GM18499 (cell line): ENCODE results near the gene PIGN.

Experiments
- ATAC-seq: cut with Tn5 transposase; IDR thresholded peaks from one replicate; pipeline ENCODE4 v1.9.1; 2021; ENCODE audit warnings: moderate number of reproducible peaks; ENCODE audit not compliant: insufficient read depth, unreplicated experiment

Gene PIGN

DNA sequence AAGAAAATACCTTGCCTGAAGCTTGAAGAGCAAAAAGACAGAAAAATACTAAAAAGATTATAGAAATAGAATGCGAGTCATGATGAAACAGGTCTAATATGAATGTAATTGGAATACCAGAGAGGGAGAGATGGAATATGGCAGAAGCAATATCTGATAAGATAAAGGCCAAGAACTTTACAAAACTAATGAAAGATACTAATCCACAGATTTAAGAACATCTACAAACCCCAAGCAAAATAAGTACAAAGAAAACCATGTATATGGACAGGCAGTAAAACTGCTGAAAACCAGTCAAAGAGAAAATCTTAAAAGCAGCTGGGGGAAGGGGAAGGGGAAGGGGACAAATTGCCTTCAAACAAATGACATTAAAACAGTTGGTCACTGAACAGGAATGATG lies 67.0 kb downstream of the PIGN start:
- ATAC-seq: no peak

DNA sequence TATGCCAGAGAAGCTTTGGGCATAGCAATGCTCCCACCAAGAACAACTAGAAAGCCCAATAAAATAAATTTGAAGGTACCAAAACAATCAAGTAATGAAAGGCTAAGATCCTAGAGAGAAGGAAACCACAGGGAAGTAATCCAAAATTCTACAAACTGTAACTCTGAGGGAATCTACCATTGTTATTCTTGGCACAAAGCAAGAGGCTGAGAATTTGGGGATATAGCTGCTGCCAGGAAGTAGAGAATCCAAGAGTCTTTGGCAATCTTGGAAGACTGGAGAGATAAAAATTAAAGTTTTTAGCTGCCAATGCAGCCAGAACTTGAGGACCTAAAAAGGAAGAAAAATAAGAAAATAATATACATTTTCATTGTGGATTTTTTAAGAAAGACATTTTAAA lies 68.5 kb downstream of the PIGN start:
- no peak for ATAC-seq

DNA sequence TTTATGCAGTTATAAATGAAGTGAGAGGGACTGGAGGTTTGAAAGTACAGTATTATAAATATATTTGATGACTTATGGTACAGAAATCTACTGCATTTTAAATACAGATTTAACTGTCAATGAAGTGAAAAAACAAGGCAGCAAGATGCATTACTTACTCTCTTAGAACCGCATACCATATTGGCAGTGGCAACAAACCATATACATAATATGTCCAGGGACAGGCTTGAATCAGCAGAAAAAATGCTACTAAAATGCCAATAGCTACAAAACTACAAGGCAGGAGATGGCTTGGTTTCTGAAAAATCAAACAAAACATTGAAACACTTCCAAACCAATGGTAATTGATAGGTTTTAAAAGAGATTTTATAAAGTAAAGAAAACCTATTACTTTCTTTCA lies 77.2 kb downstream of the PIGN start:
- no peak for ATAC-seq

DNA sequence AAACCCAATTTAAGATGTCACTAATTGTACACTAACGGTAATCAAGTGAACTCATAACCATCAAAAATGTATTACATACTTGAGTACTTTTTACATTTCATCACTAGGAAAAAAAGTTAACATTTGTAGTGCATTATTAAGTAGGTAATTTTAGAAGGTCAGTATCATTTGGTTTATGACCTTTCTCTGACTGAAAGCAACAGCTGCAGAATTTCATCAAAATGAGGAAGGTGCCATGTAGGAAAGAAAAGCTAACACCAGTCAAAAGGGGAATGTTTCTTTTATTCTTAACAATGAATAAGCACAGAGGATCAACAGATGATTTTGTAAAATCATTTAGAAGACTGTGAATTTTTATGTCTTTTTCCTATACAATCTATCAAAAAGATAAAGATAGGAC lies 79.0 kb downstream of the PIGN start:
- no peak for ATAC-seq

DNA sequence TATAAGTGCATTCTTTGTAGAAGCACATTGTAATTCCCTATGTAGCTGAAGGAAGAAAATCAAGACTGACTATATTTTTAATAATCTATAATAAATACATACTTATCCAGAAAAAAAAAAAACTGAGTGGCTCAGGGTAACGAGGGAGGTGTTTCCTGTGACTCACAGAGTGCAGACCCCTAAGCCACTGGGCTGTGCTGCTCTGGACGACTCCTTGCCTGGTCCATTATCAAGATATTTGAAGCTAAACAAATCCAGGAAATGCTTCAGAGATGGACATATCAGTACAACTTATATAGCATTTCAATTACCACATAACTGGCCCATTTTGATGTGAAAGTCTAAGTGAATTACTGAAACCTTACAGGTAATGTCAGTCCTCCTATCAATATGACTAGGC lies 80.6 kb downstream of the PIGN start:
- no peak for ATAC-seq

DNA sequence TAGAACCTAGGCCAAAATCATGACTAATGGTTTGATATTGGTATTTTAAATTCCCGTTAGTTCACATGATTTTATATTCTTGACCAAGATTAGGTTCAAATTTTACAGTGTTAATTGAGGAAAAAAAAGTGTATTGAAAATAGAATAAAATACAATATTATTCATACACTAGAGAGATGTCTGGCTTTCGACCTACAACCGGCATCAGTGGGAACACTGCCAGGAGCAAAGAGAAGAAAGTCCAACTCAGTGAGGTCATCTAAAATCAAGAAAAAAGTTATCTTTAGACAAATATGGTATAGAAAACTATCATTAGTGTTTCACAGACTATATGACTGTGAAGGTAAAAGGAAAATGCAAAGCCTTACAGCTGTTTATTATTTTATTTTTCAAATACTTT lies 81.5 kb downstream of the PIGN start:
- no peak for ATAC-seq

DNA sequence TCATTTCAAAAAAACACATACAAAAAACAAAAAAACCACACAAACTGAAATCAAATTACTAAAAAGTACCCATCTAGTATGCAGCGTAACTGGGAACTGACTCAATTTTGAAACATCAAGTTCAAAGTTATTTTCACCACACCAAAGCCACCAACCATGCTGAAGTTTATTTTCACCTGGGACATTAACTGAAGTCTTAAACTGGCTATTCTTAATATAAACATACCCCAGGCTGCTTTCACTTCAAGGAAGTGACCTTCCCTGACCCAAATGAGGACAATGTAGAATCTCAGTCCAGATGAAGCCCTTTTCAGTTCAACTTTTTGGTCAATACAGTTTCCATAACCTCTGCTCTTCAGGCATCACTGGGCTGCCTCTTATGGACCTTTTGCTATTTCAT lies 84.6 kb downstream of the PIGN start:
- ATAC-seq: no peak

DNA sequence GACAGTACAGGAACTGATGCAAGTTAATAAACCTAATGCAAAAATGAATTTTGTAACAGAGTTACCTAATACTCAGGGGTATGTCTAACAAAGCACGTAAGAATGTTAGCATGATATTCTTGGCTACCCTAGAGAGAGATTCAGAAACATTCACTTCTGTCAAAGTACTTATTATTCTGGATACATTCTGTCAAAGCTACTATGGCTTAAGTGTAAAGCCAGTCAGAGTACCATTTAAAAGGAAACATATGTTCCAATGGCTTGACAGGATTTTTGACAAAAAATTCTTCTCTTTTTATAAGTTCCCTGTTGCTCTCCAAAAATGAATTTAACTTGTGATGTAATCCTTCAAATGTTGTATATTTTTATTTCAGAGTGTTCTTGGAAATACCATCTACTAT lies 85.5 kb downstream of the PIGN start:
- no peak for ATAC-seq

DNA sequence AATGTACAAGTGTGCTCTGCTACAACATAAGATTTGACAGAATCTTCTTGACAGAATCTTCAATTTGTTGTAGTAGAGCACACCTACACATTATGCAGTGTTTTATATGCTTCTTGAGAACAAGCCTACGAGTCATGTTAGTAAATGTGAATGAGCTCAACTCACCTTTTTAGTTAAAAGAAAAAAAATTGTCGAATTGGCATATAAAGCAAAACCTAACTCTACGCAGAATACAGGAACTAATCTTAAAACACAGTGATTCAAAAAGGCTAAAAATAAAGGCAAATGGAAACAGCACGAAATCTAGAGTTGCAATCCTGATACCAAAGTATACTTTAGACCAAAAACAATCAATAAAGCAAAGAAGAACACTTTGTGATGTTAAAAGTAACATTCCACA lies 87.9 kb downstream of the PIGN start:
- no peak for ATAC-seq

DNA sequence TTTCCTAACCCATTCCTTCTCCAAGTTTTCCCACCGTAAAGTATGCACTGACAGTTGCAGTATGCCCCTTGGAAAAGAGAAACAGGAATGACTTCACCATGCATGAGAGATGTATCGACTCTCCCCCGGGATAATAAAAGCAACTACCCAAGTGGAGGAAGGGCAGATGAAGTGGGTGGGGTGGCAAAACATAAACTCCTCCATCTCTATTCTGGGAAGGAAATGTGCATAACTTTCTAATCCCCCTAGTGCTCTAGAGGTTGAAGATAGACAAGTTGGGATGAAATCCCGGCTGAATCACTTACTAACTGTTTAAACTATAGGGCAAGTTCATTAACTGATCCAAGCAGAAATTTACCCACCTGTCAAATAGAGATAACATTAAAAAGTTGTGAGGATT lies 89.2 kb downstream of the PIGN start:
- no peak for ATAC-seq

DNA sequence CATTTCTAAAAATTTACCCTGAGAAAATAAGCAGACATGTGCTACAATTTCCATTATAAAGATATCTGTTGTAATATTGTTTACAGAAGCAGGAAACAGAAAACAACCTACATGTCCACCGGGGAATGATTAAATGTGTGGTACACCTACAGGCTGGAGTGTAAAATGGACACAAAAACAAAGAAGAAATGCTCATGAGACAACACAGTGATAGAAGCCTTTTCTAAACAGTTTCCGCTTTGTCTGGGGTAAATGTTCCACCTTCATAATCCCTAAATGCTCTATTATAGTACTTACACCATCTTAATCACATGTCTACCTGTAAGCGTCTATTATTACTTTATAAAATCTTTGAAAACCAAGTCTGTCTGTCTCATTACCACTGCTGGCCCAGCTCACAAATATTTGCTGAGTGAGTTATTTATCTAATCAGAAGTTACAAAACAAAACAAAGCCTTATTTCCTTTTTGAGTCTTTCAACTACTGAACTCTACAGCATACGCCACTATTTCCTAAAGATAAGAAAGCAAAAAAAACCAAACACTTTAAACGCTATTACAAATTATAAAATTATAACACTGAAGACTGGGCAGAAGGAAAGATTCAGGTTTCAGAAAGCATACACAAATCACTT lies 95.3 kb downstream of the PIGN start:
- ATAC-seq: no peak

DNA sequence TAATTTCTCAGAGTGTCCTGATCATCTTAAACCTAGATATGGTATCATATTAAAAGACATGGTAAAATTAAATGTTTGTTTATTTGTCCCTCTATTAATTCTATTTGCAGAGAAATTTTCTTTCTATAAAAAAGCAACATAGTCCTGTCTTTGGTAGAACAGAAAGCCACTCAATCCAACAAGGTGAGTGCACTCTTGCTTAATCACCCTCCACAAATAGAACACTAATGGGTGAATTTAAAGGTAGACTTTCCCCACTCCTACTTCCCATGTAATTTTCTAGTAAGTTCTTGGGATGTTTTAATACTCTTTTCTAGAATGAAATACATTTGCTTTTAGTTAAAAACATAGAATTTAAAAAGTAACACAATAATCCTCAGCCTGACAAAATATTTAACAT lies 97.7 kb downstream of the PIGN start:
- no peak for ATAC-seq

DNA sequence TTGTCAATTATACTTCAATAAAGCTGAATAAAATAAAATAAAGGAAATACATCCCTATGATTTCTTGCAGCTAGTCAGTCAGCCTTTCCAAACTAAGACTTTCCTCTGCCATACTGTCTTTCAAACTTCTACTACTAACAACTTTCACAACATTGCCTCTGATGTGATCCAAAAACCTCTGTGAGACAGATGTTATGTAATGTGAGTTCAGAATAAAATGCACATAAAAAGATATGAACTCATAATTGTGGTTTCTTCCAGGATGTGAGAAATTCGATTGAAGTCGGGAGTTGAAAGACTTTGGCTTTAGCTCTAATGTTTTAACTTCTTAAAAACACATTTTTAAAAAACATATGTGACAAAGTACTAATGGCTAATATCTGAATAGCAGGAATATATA lies 98.7 kb downstream of the PIGN start:
- ATAC-seq: no peak

DNA sequence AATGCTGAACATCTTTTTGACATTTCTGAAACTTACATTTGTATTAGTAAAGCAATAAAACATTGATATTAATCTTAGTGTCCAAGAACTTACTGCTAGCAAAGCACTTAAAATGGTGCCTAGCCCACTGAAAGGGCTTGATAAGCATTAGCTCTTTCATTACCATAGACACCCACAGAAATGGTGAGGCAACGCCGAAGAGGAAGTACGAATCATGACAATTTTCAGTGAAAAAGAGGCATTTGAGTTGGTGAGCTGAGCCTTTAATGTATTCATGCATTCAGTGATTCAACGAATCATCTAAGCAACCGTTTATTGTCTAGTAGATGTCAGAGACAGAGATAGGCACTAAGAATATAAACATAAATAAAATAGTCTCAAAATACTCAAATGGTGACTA lies 101.1 kb downstream of the PIGN start:
- ATAC-seq: no peak

DNA sequence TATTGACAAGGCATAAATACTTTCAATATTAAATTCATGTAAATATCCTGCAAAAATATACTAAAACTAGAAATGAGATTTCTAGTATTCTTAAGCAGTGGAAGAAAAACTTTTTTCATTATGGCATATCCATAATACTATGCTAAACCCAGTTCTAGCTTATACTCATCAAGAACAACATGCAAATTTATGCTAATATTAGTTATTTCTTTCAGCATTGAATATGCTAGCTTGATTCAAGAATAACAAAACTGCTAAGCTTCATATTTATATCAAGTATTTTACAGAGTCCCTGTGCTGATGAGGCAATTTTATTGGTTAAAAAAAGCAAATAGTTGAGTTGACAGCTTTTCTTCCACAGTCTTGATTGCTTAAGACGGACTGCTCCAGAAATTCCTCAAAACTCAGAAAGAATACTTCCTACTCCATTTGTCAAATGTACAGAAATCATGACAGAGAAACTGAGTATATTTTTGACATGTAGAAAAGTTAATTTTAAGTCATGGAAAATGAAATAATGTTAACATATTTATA lies 105.0 kb downstream of the PIGN start:
- ATAC-seq: no peak

DNA sequence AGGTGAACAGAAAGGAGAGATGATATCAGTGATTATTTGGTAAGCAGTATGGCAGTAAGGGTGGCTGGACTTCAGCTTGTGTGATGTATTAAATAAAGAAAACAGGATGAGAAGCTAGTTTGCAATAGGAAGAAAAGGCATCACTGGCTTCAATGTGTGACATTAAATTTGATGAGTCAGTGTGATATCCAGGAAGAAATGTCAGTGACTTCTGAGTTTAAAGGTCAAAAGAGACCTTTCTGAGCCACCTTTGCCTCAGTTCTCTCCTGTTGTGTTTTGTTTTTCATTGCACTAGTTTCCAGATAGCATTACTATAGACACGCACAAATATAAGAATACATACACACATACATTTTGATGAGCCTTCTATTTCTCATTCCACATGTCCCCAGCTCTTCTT lies 105.6 kb downstream of the PIGN start:
- ATAC-seq: no peak

DNA sequence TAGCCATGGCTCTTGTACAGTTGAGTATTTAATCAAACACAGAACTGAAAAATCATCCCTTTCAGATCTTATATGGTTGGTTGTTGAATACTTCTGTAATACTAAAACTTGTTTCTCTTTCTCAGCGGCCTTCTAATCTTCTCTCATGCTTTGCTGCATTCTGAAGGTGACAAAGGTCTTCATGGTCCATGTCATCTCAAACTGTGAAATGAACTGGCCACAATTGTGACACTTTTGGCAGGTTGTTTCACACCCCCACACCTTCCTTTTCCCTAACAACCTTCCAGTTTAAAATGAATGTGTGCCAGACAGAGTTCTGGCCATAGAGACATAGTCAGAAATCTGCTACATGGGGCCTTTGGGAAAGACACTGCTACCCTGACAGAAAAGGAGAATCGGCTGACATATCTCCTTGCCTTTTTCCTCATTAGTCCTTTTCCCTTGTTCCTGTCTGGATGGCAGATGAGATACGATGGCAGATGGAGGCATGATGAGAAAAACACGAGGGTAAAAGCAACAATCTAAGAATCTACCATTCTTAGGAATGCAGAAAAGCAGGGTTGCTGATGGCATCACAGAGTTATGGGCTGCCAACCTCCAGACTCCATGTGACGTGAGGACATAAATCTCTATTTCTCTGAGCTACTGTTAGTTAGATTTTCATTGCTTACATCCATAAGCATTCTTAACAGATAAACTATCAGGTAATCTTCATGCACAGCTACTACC lies 106.5 kb downstream of the PIGN start:
- ATAC-seq: no peak

DNA sequence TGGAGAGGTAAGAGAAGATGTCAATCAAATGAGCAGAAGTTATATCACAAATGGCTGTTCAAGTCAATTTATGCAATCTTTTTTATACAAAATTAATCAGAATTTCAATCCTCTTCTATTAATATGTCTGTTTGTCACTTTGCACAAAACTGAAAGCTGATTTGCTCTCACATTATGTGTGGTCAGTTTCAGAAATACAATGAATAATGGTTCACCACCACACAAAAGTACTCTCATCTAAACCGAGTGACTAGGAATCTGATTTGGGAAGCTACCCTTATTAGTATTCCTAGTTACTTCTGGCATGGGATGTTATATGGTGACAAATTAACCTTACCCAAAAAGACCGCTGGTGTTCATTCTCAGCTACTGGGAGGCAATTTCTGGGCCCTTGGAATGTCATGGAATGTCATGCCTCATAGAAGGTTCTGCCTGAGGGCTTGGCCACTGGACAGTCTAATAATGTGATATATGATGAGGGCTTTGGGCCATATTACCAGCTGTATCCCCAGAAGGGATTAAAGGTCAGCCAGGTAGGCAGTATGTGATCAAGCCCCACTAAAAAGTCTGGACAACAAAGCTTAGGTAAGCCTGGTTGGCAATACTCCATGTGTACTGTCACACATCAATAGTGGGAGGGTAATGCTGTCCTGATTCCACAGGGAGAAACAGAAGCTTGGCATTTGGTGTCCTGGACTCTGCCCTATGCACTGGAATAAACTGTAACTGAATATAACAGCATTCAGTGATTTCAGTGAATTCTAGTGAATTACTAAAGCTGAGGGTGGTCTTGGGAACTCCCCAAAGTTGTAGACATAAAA lies 113.2 kb downstream of the PIGN start:
- no peak for ATAC-seq

DNA sequence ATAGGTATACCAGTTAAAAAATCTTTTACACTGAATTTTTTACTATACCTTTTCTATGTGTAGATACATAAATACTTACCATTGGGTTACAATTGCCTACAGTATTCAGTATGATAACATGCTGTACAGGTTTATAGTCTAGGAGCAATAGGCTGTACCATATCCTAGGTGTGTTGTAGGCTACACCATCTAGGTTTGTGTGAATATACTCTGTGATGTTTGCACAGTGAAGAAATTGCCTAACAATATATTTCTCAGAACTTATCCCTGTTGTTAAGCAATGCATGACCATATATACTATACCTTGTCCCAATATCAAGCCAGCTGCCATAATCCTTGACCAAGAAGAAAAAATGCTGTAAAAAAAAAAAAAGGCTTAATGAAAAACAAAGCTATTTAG lies 114.5 kb downstream of the PIGN start:
- no peak for ATAC-seq

DNA sequence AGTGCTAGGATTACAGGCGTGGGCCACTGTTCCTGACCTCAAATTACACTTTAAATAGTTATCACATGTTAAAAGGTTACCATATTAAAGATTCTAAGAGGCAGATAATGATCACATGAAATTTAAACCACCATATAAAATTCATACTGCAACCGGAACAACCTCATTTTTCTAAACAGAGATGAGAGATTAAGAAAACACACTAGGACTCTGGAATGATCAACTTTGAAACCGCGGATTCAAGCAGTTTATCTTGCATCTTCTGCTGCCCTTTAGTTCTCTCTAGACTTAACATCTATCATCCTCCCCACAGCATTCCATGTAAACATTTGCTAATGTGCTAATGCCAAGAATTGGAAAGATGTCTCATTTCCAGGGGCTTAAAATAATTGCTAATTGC lies 115.8 kb downstream of the PIGN start:
- ATAC-seq: no peak

DNA sequence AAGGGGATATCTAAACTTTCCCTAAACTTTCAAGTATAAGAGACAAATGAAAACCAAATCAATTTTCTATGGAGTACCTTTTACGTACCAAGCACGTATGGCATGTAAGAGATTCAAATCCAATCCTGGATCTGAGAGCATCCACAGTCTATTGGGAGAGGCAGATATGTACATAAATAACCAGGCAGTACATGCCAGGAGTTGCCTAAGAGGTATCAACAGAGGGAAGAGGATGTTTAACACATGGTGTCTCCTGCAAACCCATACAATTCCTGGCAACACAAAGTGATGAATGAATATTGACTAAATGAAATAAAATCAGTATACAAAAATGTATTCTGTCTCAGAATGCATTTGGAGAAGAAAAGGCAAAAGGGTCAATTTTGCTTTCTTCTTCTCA lies 116.6 kb downstream of the PIGN start:
- no peak for ATAC-seq
